ENCODE measurements around the gene SEMA3D. TPM values are rescaled to one million over a fixed set of nuclear protein-coding genes. Genes with fewer than 3 reads are reported as not detected.

Gene SEMA3D
- total and polyA plus RNA-seq, 4 experiments from 2014 or later: not detected

- H3K9me3 ChIP-seq (ENCODE audit: control insufficient read depth in 1 of 2, low read length in 2 of 2): no peaks in the 10 kb centered on the region
- H3K27ac ChIP-seq (ENCODE audit: low read depth, low read length): no peak overlapping the region
- H3K4me3 Mint-ChIP-seq: no peak overlapping the region
- H3K36me3 Mint-ChIP-seq: no peaks in the 10 kb centered on the region
- intact Hi-C loops (cut with micrococcal nuclease): no loop called here
- ChIA-PET CTCF (ENCODE audit: partially characterized antibody) (interaction anchor here (1.6 kb wide), 1 partner anchor 17 kb away, joined by 3 read pairs; no protein-coding TSS in a partner anchor), POLR2A (ENCODE audit: partially characterized antibody) (no interaction called here)
- H3K27ac Mint-ChIP-seq: no peak overlapping the region
- H3K27me3 Mint-ChIP-seq: no peaks in the 10 kb centered on the region
- H3K4me3 ChIP-seq (ENCODE audit: low read length in 2 of 2): no peak overlapping the region
- no peaks in the 10 kb centered on the region for H3K27me3 ChIP-seq (ENCODE audit: insufficient read depth, low read length)
- no peaks in the 10 kb centered on the region for H3K4me1 ChIP-seq (ENCODE audit: insufficient read depth, low read length)
- DNase-seq: no peak
- H3K9me3 Mint-ChIP-seq: peaks cover 0 to 2% (median 0%) of the 10 kb centered on the region in 8 donors
- H3K4me1 Mint-ChIP-seq: no peaks in the 10 kb centered on the region
- H3K36me3 ChIP-seq (ENCODE audit: insufficient read depth, low read length): no peaks in the 10 kb centered on the region
These were observed 176.6 kb downstream of the SEMA3D start for GRCh38 chr7:85010306-85010705.

DNA sequence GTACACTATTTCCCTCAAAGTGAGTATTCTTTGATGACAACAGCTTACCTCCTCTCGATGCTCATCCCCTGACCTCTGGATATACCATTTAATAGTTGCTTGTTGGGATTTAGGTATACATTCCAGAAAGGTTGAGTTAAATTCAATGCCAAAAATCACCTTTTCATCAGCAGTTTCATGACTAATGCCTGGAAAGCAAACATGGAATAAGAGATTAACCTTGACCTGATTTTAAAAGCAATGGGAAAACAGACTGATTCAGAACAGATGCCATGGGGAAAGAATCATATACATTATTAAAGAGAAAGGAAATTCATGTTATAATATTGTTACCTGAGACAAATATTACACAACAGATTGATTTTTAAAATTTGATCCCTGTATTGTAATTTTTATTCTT, 180.1 kb downstream of the SEMA3D start:
- H3K4me1 Mint-ChIP-seq: no peaks in the 10 kb centered on the region
- Histone ChIP-seq H3K4me3 (ENCODE audit: low read length in 2 of 2) (no peak overlapping the region), H3K27me3 (ENCODE audit: insufficient read depth, low read length) (no peaks in the 10 kb centered on the region), H3K36me3 (ENCODE audit: insufficient read depth, low read length) (no peaks in the 10 kb centered on the region), H3K27ac (ENCODE audit: low read depth, low read length) (no peak overlapping the region), H3K4me1 (ENCODE audit: insufficient read depth, low read length) (no peaks in the 10 kb centered on the region), H3K9me3 (ENCODE audit: control insufficient read depth in 1 of 2, low read length in 2 of 2) (no peaks in the 10 kb centered on the region)
- no peaks in the 10 kb centered on the region for H3K27me3 Mint-ChIP-seq
- no peak overlapping the region for H3K27ac Mint-ChIP-seq
- no peak overlapping the region for H3K4me3 Mint-ChIP-seq
- peaks cover 0 to 2% (median 0%) of the 10 kb centered on the region in 8 donors for H3K9me3 Mint-ChIP-seq
- no peaks in the 10 kb centered on the region for H3K36me3 Mint-ChIP-seq
- ChIA-PET POLR2A (ENCODE audit: partially characterized antibody) (no interaction called here), CTCF (ENCODE audit: partially characterized antibody) (no interaction called here)
- intact Hi-C loops (cut with micrococcal nuclease): no loop called here
- DNase-seq: no peak

GRCh38 chr7:85004402-85004801, 182.5 kb downstream of the SEMA3D start:
- Histone ChIP-seq H3K4me3 (ENCODE audit: low read length in 2 of 2) (no peak overlapping the region), H3K9me3 (ENCODE audit: control insufficient read depth in 1 of 2, low read length in 2 of 2) (no peaks in the 10 kb centered on the region), H3K27ac (ENCODE audit: low read depth, low read length) (no peak overlapping the region), H3K36me3 (ENCODE audit: insufficient read depth, low read length) (no peaks in the 10 kb centered on the region), H3K4me1 (ENCODE audit: insufficient read depth, low read length) (no peaks in the 10 kb centered on the region), H3K27me3 (ENCODE audit: insufficient read depth, low read length) (no peaks in the 10 kb centered on the region)
- DNase-seq: no peak
- Mint-ChIP-seq H3K27me3 (no peaks in the 10 kb centered on the region), H3K36me3 (no peaks in the 10 kb centered on the region), H3K9me3 (peaks cover 0 to 2% (median 0%) of the 10 kb centered on the region in 8 donors), H3K4me3 (no peak overlapping the region), H3K4me1 (no peaks in the 10 kb centered on the region), H3K27ac (no peak overlapping the region)
- intact Hi-C loops (cut with micrococcal nuclease): no loop called here
- CTCF ChIA-PET (ENCODE audit: partially characterized antibody): no interaction called here
- POLR2A ChIA-PET (ENCODE audit: partially characterized antibody): no interaction called here

DNA sequence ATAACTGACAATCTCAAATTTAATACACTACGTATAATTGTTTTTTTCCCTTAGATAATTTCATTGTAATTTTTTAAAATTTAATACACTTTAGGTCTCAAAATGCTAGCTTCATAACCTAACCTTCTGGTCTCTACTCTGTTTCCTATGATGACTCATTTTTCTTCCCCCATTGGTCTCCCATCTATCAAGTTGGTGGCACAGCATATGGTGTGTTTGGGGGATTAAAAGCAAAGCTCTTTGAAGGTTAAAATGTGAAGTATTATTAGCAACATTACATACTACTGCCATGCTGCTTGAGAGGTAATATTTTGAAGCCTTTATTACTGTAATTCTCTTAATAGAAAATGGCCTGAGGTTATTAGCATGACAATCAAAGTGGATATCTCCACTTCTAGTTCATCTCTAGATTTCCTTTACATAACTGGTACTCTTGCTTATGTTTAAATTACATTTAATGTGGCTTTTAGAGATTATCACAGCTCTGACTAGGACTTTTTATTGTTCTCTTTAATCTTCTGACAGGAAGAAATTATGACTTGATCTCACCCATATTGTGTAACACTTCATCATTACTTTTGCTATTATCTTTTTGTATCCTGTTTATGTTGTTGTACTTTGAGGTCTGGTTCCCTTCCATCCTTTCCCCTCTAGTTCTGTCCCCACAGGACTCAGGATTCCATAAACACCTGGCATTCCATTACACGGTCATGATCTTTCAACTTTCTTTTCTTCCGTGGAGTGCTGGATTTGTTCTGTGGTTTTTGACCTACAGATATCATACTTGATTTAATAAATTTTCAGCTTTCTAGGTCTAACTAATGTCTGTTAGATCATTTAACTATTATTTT, 185.1 kb downstream of the SEMA3D start:
- Mint-ChIP-seq H3K9me3 (peaks cover 0 to 2% (median 0%) of the 10 kb centered on the region in 8 donors), H3K4me1 (no peaks in the 10 kb centered on the region), H3K36me3 (no peaks in the 10 kb centered on the region), H3K4me3 (peak overlapping the region in 1 of 8 donors; percentile 61), H3K27me3 (no peaks in the 10 kb centered on the region), H3K27ac (no peak overlapping the region)
- ChIA-PET CTCF (ENCODE audit: partially characterized antibody) (no interaction called here), POLR2A (ENCODE audit: partially characterized antibody) (no interaction called here)
- no peaks in the 10 kb centered on the region for H3K9me3 ChIP-seq (ENCODE audit: control insufficient read depth in 1 of 2, low read length in 2 of 2)
- H3K4me1 ChIP-seq (ENCODE audit: insufficient read depth, low read length): no peaks in the 10 kb centered on the region
- no peak overlapping the region for H3K27ac ChIP-seq (ENCODE audit: low read depth, low read length)
- no peaks in the 10 kb centered on the region for H3K27me3 ChIP-seq (ENCODE audit: insufficient read depth, low read length)
- H3K36me3 ChIP-seq (ENCODE audit: insufficient read depth, low read length): no peaks in the 10 kb centered on the region
- no peak for DNase-seq
- intact Hi-C loops (cut with micrococcal nuclease): no loop called here
- no peak overlapping the region for H3K4me3 ChIP-seq (ENCODE audit: low read length in 2 of 2)

GRCh38 chr7:85000735-85001350, 186.0 kb downstream of the SEMA3D start:
- no peaks in the 10 kb centered on the region for H3K9me3 ChIP-seq (ENCODE audit: control insufficient read depth in 1 of 2, low read length in 2 of 2)
- Mint-ChIP-seq H3K4me1 (no peaks in the 10 kb centered on the region), H3K27ac (no peak overlapping the region), H3K36me3 (no peaks in the 10 kb centered on the region), H3K4me3 (no peak overlapping the region), H3K9me3 (peaks cover 0 to 2% (median 0%) of the 10 kb centered on the region in 8 donors), H3K27me3 (no peaks in the 10 kb centered on the region)
- no peak for DNase-seq
- H3K36me3 ChIP-seq (ENCODE audit: insufficient read depth, low read length): no peaks in the 10 kb centered on the region
- H3K27me3 ChIP-seq (ENCODE audit: insufficient read depth, low read length): no peaks in the 10 kb centered on the region
- POLR2A ChIA-PET (ENCODE audit: partially characterized antibody): no interaction called here
- no peak overlapping the region for H3K27ac ChIP-seq (ENCODE audit: low read depth, low read length)
- H3K4me3 ChIP-seq (ENCODE audit: low read length in 2 of 2): no peak overlapping the region
- no peaks in the 10 kb centered on the region for H3K4me1 ChIP-seq (ENCODE audit: insufficient read depth, low read length)
- CTCF ChIA-PET (ENCODE audit: partially characterized antibody): no interaction called here
- intact Hi-C loops (cut with micrococcal nuclease): no loop called here

GRCh38 chr7:84999450-84999849, 187.4 kb downstream of the SEMA3D start:
- H3K36me3 ChIP-seq (ENCODE audit: insufficient read depth, low read length): no peaks in the 10 kb centered on the region
- Mint-ChIP-seq H3K27ac (no peak overlapping the region), H3K27me3 (no peaks in the 10 kb centered on the region), H3K9me3 (peaks cover 0 to 2% (median 0%) of the 10 kb centered on the region in 8 donors), H3K4me1 (no peaks in the 10 kb centered on the region), H3K4me3 (no peak overlapping the region), H3K36me3 (no peaks in the 10 kb centered on the region)
- H3K27ac ChIP-seq (ENCODE audit: low read depth, low read length): no peak overlapping the region
- no peaks in the 10 kb centered on the region for H3K4me1 ChIP-seq (ENCODE audit: insufficient read depth, low read length)
- ChIA-PET CTCF (ENCODE audit: partially characterized antibody) (no interaction called here), POLR2A (ENCODE audit: partially characterized antibody) (no interaction called here)
- no peak for DNase-seq
- H3K4me3 ChIP-seq (ENCODE audit: low read length in 2 of 2): no peak overlapping the region
- intact Hi-C loops (cut with micrococcal nuclease): no loop called here
- H3K9me3 ChIP-seq (ENCODE audit: control insufficient read depth in 1 of 2, low read length in 2 of 2): no peaks in the 10 kb centered on the region
- no peaks in the 10 kb centered on the region for H3K27me3 ChIP-seq (ENCODE audit: insufficient read depth, low read length)

- Histone ChIP-seq H3K9me3 (ENCODE audit: control insufficient read depth in 1 of 2, low read length in 2 of 2) (no peaks in the 10 kb centered on the region), H3K36me3 (ENCODE audit: insufficient read depth, low read length) (no peaks in the 10 kb centered on the region), H3K4me1 (ENCODE audit: insufficient read depth, low read length) (no peaks in the 10 kb centered on the region), H3K27me3 (ENCODE audit: insufficient read depth, low read length) (no peaks in the 10 kb centered on the region), H3K4me3 (ENCODE audit: low read length in 2 of 2) (no peak overlapping the region), H3K27ac (ENCODE audit: low read depth, low read length) (no peak overlapping the region)
- DNase-seq: no peak
- H3K4me3 Mint-ChIP-seq: no peak overlapping the region
- CTCF ChIA-PET (ENCODE audit: partially characterized antibody): no interaction called here
- H3K27ac Mint-ChIP-seq: no peak overlapping the region
- intact Hi-C loops (cut with micrococcal nuclease): no loop called here
- POLR2A ChIA-PET (ENCODE audit: partially characterized antibody): no interaction called here
- no peaks in the 10 kb centered on the region for H3K36me3 Mint-ChIP-seq
- no peaks in the 10 kb centered on the region for H3K27me3 Mint-ChIP-seq
- no peaks in the 10 kb centered on the region for H3K4me1 Mint-ChIP-seq
- H3K9me3 Mint-ChIP-seq: peaks cover 0 to 2% (median 0%) of the 10 kb centered on the region in 8 donors
These were observed 188.2 kb downstream of the SEMA3D start for GRCh38 chr7:84998665-84999064.

Measured in CD4-positive, alpha-beta memory T cell (primary cell).